ENCODE data around the gene SLC24A3. TPM values are rescaled to one million over a fixed set of nuclear protein-coding genes. Genes with fewer than 3 reads are reported as not detected.
"Not testable (repeated sequence)": the region's sequence is repeated elsewhere in the genome, so short reads cannot be mapped to it uniquely, and the experiment has no call there.

SLC24A3 gene
- total RNA-seq, 1 donor from 2014 or later, result 13.5 TPM

GRCh38 chr20:19602675-19603375 lies 390.4 kb downstream of the SLC24A3 start:
- no peak for FAIRE-seq
- no peak for DNase-seq (ENCODE audit: low spot score in 2 of 2)

- FAIRE-seq (no peak), DNase-seq (ENCODE audit: low spot score in 2 of 2) (no peak)
Observed at GRCh38 chr20:19603376-19603750, 390.9 kb downstream of the SLC24A3 start.

GRCh38 chr20:19605786-19606485 lies 393.5 kb downstream of the SLC24A3 start:
- DNase-seq (ENCODE audit: low spot score in 2 of 2), result no peak
- no peak for FAIRE-seq

- no peak for DNase-seq (ENCODE audit: low spot score in 2 of 2)
- no peak for FAIRE-seq
Observed at GRCh38 chr20:19609642-19610223, 397.3 kb downstream of the SLC24A3 start.

GRCh38 chr20:19615629-19616028 lies 403.2 kb downstream of the SLC24A3 start:
- no peak for FAIRE-seq

GRCh38 chr20:19616081-19616480 lies 403.6 kb downstream of the SLC24A3 start:
- FAIRE-seq (no peak), DNase-seq (ENCODE audit: low spot score in 2 of 2) (no peak)

More at GRCh38 chr20:19615629-19616028, 403.2 kb downstream of the SLC24A3 start:
- DNase-seq (ENCODE audit: low spot score in 2 of 2), result no peak

GRCh38 chr20:19616620-19617019 lies 404.2 kb downstream of the SLC24A3 start:
- FAIRE-seq (no peak), DNase-seq (ENCODE audit: low spot score in 2 of 2) (no peak)

- no peak for FAIRE-seq
Observed at GRCh38 chr20:19617256-19617655, 404.8 kb downstream of the SLC24A3 start.

GRCh38 chr20:19618711-19619110 lies 406.3 kb downstream of the SLC24A3 start:
- FAIRE-seq (no peak), DNase-seq (ENCODE audit: low spot score in 2 of 2) (no peak)

More at GRCh38 chr20:19617256-19617655, 404.8 kb downstream of the SLC24A3 start:
- no peak for DNase-seq (ENCODE audit: low spot score in 2 of 2)

- DNase-seq (ENCODE audit: low spot score in 2 of 2), result no peak
- FAIRE-seq, result no peak
Observed at GRCh38 chr20:19619904-19620430, 407.5 kb downstream of the SLC24A3 start.

- FAIRE-seq, result no peak
- DNase-seq (ENCODE audit: low spot score in 2 of 2), result no peak
Observed at GRCh38 chr20:19620446-19620845, 408.0 kb downstream of the SLC24A3 start.

- DNase-seq (ENCODE audit: low spot score in 2 of 2) (no peak), FAIRE-seq (no peak)
Observed at GRCh38 chr20:19621072-19621471, 408.6 kb downstream of the SLC24A3 start.

GRCh38 chr20:19624221-19624965 lies 412.0 kb downstream of the SLC24A3 start:
- FAIRE-seq, result no peak
- no peak for DNase-seq (ENCODE audit: low spot score in 2 of 2)

- no peak for DNase-seq (ENCODE audit: low spot score in 2 of 2)
- no peak for FAIRE-seq
Observed at GRCh38 chr20:19625426-19625825, 413.0 kb downstream of the SLC24A3 start.

GRCh38 chr20:19626896-19627295 lies 414.5 kb downstream of the SLC24A3 start:
- FAIRE-seq, result no peak
- DNase-seq (ENCODE audit: low spot score in 2 of 2), result no peak

GRCh38 chr20:19628570-19629134 lies 416.2 kb downstream of the SLC24A3 start:
- no peak for DNase-seq (ENCODE audit: low spot score in 2 of 2)

GRCh38 chr20:19631410-19631809 lies 419.0 kb downstream of the SLC24A3 start:
- FAIRE-seq (no peak), DNase-seq (ENCODE audit: low spot score in 2 of 2) (no peak)

More at GRCh38 chr20:19628570-19629134, 416.2 kb downstream of the SLC24A3 start:
- FAIRE-seq, result no peak

GRCh38 chr20:19633985-19634384 lies 421.5 kb downstream of the SLC24A3 start:
- FAIRE-seq (no peak), DNase-seq (ENCODE audit: low spot score in 2 of 2) (peak in 1 of 2 donors; percentile 12)

- not testable (repeated sequence) for FAIRE-seq; DNase-seq (ENCODE audit: low spot score in 2 of 2)
Observed at GRCh38 chr20:19639471-19640045, 427.1 kb downstream of the SLC24A3 start.

GRCh38 chr20:19642860-19643259 lies 430.4 kb downstream of the SLC24A3 start:
- no peak for DNase-seq (ENCODE audit: low spot score in 2 of 2)

More at GRCh38 chr20:19642860-19643259, 430.4 kb downstream of the SLC24A3 start:
- FAIRE-seq, result no peak

Measured in frontal cortex (tissue), 4 donors.